ENCODE data around the gene PPFIBP2. TPM values are rescaled to one million over a fixed set of nuclear protein-coding genes. Genes with fewer than 3 reads are reported as not detected.

Gene PPFIBP2
- total RNA-seq, 1 experiment from 2014 or later, result 21.5 TPM

GRCh38 chr11:7603031-7603781 lies 89.4 kb downstream of the PPFIBP2 start:
- in situ Hi-C loops (cut with HindIII; ENCODE audit: low pct_unique_long_range_greater_than_20kb, low sequenced_read_pairs), result no loop called here
- ATAC-seq (no peak), DNase-seq (ENCODE audit: low read depth, low spot score) (no peak)
- TF ChIP-seq TCF7L2 (IDR thresholded peaks at IDR 0.05; ENCODE audit: low read depth, low read length), result no peak
- TF ChIP-seq POLR2AphosphoS5 (IDR thresholded peaks at IDR 0.05; ENCODE audit: low read depth, low read length), result no peak
- no peak for TF ChIP-seq CTCF (IDR thresholded peaks at IDR 0.05)
- TF ChIP-seq, protein P1, sequence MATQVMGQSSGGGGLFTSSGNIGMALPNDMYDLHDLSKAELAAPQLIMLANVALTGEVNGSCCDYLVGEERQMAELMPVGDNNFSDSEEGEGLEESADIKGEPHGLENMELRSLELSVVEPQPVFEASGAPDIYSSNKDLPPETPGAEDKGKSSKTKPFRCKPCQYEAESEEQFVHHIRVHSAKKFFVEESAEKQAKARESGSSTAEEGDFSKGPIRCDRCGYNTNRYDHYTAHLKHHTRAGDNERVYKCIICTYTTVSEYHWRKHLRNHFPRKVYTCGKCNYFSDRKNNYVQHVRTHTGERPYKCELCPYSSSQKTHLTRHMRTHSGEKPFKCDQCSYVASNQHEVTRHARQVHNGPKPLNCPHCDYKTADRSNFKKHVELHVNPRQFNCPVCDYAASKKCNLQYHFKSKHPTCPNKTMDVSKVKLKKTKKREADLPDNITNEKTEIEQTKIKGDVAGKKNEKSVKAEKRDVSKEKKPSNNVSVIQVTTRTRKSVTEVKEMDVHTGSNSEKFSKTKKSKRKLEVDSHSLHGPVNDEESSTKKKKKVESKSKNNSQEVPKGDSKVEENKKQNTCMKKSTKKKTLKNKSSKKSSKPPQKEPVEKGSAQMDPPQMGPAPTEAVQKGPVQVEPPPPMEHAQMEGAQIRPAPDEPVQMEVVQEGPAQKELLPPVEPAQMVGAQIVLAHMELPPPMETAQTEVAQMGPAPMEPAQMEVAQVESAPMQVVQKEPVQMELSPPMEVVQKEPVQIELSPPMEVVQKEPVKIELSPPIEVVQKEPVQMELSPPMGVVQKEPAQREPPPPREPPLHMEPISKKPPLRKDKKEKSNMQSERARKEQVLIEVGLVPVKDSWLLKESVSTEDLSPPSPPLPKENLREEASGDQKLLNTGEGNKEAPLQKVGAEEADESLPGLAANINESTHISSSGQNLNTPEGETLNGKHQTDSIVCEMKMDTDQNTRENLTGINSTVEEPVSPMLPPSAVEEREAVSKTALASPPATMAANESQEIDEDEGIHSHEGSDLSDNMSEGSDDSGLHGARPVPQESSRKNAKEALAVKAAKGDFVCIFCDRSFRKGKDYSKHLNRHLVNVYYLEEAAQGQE (IDR thresholded peaks at IDR 0.05; ENCODE audit: insufficient read depth in 1 of 2, low read depth in 2 of 2, low read length in 1 of 2), result no peak
- TF ChIP-seq SIN3A (IDR thresholded peaks at IDR 0.05; ENCODE audit: borderline replicate concordance, insufficient read depth, low read depth, low read length), result no peak
- POLR2A ChIA-PET, result no interaction called here
- intact Hi-C loops (cut with micrococcal nuclease; ENCODE audit: unreplicated experiment), result no loop called here
- peaks cover 3% of the 10 kb centered on the region; the same call in 1 of the 2 replicates for H3K4me1 ChIP-seq (ENCODE audit: control insufficient read depth, insufficient read depth, low read length)
- BruUV-seq (replicated peaks), result no TSS peak
- no peaks in the 10 kb centered on the region for H3K36me3 ChIP-seq (ENCODE audit: control insufficient read depth, insufficient read depth, low read length)
- H3K27ac ChIP-seq (ENCODE audit: low read length), result no peak overlapping the region
- H3K4me3 ChIP-seq (ENCODE audit: low read depth in 2 of 2, low read length in 2 of 2), result no peak overlapping the region
- no peaks in the 10 kb centered on the region for H3K9me3 ChIP-seq (ENCODE audit: control insufficient read depth, insufficient read depth, low read depth, low read length)
- H3K27me3 ChIP-seq (ENCODE audit: control insufficient read depth, insufficient read depth, low read length), result no peaks in the 10 kb centered on the region
- CTCF ChIA-PET, result no interaction called here

- POLR2A ChIA-PET, result no interaction called here
- DNase-seq (ENCODE audit: low read depth, low spot score) (no peak), ATAC-seq (no peak)
- CTCF ChIA-PET, result no interaction called here
- Histone ChIP-seq H3K9me3 (ENCODE audit: control insufficient read depth, insufficient read depth, low read depth, low read length) (no peaks in the 10 kb centered on the region), H3K4me3 (ENCODE audit: low read depth in 2 of 2, low read length in 2 of 2) (no peak overlapping the region), H3K36me3 (ENCODE audit: control insufficient read depth, insufficient read depth, low read length) (no peaks in the 10 kb centered on the region), H3K27me3 (ENCODE audit: control insufficient read depth, insufficient read depth, low read length) (no peaks in the 10 kb centered on the region), H3K27ac (ENCODE audit: low read length) (no peak overlapping the region), H3K4me1 (ENCODE audit: control insufficient read depth, insufficient read depth, low read length) (peaks cover 3% of the 10 kb centered on the region; the same call in 1 of the 2 replicates)
- intact Hi-C loops (cut with micrococcal nuclease; ENCODE audit: unreplicated experiment), result no loop called here
- TF ChIP-seq TCF7L2 (IDR thresholded peaks at IDR 0.05; ENCODE audit: low read depth, low read length) (no peak), POLR2AphosphoS5 (IDR thresholded peaks at IDR 0.05; ENCODE audit: low read depth, low read length) (no peak)
- TF ChIP-seq, protein P1 (IDR thresholded peaks at IDR 0.05; ENCODE audit: insufficient read depth in 1 of 2, low read depth in 2 of 2, low read length in 1 of 2), result no peak
- no TSS peak for BruUV-seq (replicated peaks)
- in situ Hi-C loops (cut with HindIII; ENCODE audit: low pct_unique_long_range_greater_than_20kb, low sequenced_read_pairs), result no loop called here
Observed at GRCh38 chr11:7604331-7604955, 90.6 kb downstream of the PPFIBP2 start.
